Measurements from ENCODE around the gene WWC1.

- TF ChIP-seq CTCF (IDR thresholded peaks at IDR 0.05 in 4 of 5, conservative IDR thresholded peaks at IDR 0.05 in 1 of 5) (no peak), POLR2A (IDR thresholded peaks at IDR 0.05) (no peak)
Observed at GRCh38 chr5:168353216-168353957, 61.9 kb downstream of the WWC1 start.
